Osteocyte (in vitro differentiated cells): ENCODE data around the gene SBNO1. TPM values are rescaled to one million over a fixed set of nuclear protein-coding genes. Genes with fewer than 3 reads are reported as not detected.

Source experiments
- DNase-seq: peaks from one replicate; pipeline ENCODE4 v3.0.0; 2021; ENCODE audit warnings: mixed read lengths; ENCODE audit not compliant: unreplicated experiment; ENCODE audit errors: extremely low spot score
- H3K27ac Mint-ChIP-seq: one replicate; pipeline ENCODE4 v1.8.0; 2021; ENCODE audit warnings: mild to moderate bottlenecking, mixed read lengths; ENCODE audit not compliant: unreplicated experiment
- H3K27me3 Mint-ChIP-seq: one replicate; pipeline ENCODE4 v1.8.0; 2021; ENCODE audit warnings: mixed read lengths; ENCODE audit not compliant: unreplicated experiment
- H3K36me3 Mint-ChIP-seq: one replicate; pipeline ENCODE4 v1.8.0; 2021; ENCODE audit warnings: mixed read lengths; ENCODE audit not compliant: unreplicated experiment
- H3K4me1 Mint-ChIP-seq: one replicate; pipeline ENCODE4 v1.8.0; 2021; ENCODE audit warnings: mixed read lengths; ENCODE audit not compliant: unreplicated experiment
- H3K4me3 Mint-ChIP-seq: one replicate; pipeline ENCODE4 v1.8.0; 2021; ENCODE audit warnings: mild to moderate bottlenecking, moderate library complexity, mixed read lengths; ENCODE audit not compliant: unreplicated experiment
- H3K9me3 Mint-ChIP-seq: one replicate; pipeline ENCODE4 v1.8.0; 2021; ENCODE audit warnings: mixed read lengths; ENCODE audit not compliant: unreplicated experiment
- CTCF ChIP-seq: fragments of 200-600 bp; sonication (generic); IDR thresholded peaks from 2 replicates; pipeline ENCODE4 v1.5.0; 2021; ENCODE audit warnings: antibody characterized with exemption, mild to moderate bottlenecking, moderate library complexity
- total RNA-seq: library from RNA; stranded (reverse); gene quantifications from 2 replicates; pipeline ENCODE4 v1.2.1, GENCODE V29; 2021

The SBNO1 gene
- total RNA-seq, 1 donor from 2014 or later, result 36.0 TPM

- no peak for DNase-seq
- H3K36me3 Mint-ChIP-seq, result peaks cover 21% of the 10 kb centered on the region
- no peaks in the 10 kb centered on the region for H3K27me3 Mint-ChIP-seq
- H3K4me1 Mint-ChIP-seq, result peaks cover 4% of the 10 kb centered on the region
- no peak overlapping the region for H3K27ac Mint-ChIP-seq
- no peak overlapping the region for H3K4me3 Mint-ChIP-seq
- no peaks in the 10 kb centered on the region for H3K9me3 Mint-ChIP-seq
- no peak for TF ChIP-seq CTCF
These were observed 77.8 kb downstream of the SBNO1 start for GRCh38 chr12:123286652-123287373.

DNA sequence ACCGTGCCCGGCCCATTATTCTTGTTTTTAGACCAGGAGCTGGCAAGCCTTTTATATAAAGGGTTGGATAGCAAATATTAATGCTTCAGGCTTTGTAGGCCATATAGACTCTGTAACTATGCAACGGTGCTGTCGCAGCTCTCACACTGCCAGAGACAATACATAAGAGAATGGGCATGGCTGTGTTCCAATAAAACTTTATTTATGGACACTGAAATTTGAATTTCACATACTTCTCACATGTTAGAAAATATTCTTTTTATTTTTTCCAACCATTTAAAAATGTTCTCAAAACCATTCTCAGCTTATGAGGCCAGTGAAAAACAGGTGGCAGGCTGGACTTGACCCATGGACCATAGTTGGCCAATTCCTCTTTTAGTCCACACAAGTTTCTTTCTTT is 80.0 kb downstream of the SBNO1 start:
- no peaks in the 10 kb centered on the region for H3K27me3 Mint-ChIP-seq
- peaks cover 4% of the 10 kb centered on the region for H3K4me1 Mint-ChIP-seq
- H3K36me3 Mint-ChIP-seq, result peaks cover 13% of the 10 kb centered on the region
- no peak overlapping the region for H3K27ac Mint-ChIP-seq
- no peak overlapping the region for H3K4me3 Mint-ChIP-seq
- TF ChIP-seq CTCF, result no peak
- H3K9me3 Mint-ChIP-seq, result no peaks in the 10 kb centered on the region
- no peak for DNase-seq

DNA sequence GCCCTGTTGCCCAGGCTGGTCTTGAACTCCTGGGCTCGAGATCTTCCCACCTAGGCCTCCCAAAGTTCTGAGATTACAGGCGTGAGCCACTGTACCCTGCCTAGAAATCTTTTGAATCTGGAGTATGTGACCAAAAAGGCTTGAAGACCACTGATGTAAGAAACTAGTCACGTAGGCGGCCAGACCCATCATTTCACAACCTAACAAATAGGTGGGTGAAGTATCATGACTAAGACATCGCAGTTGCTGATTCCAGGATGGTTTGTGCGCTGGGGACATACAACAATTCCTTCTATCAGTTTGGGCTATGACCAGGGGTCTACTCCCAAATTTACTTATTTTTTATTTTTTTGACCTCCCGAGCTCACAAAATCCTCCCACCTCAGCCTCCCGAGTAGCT is 81.2 kb downstream of the SBNO1 start:
- Mint-ChIP-seq H3K4me3 (no peak overlapping the region), H3K36me3 (peaks cover 3% of the 10 kb centered on the region), H3K9me3 (no peaks in the 10 kb centered on the region), H3K27me3 (no peaks in the 10 kb centered on the region), H3K4me1 (peaks cover 4% of the 10 kb centered on the region), H3K27ac (no peak overlapping the region)
- DNase-seq, result no peak
- TF ChIP-seq CTCF, result no peak

DNA sequence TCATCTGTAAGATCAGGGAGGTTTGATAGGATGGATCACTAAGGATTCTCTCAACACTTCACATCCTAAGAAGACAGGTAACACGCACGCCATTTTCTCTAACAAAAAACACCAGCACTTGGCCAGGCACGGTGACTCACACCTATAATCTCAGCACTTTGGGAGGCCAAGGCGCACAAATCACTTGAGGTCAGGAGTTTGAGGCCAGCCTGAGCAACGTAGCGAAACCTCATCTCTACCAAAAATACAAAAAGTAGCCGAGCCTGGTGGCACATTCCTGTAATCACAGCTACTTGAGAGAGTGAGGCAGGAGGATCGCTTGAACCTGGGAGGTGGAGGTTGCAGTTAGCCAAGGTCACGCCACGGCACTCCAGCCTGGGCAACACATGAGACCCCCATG is 82.5 kb downstream of the SBNO1 start:
- DNase-seq, result no peak
- Mint-ChIP-seq H3K36me3 (peaks cover 3% of the 10 kb centered on the region), H3K4me3 (no peak overlapping the region), H3K4me1 (peaks cover 4% of the 10 kb centered on the region), H3K9me3 (no peaks in the 10 kb centered on the region), H3K27ac (no peak overlapping the region), H3K27me3 (no peaks in the 10 kb centered on the region)
- TF ChIP-seq CTCF, result no peak

DNA sequence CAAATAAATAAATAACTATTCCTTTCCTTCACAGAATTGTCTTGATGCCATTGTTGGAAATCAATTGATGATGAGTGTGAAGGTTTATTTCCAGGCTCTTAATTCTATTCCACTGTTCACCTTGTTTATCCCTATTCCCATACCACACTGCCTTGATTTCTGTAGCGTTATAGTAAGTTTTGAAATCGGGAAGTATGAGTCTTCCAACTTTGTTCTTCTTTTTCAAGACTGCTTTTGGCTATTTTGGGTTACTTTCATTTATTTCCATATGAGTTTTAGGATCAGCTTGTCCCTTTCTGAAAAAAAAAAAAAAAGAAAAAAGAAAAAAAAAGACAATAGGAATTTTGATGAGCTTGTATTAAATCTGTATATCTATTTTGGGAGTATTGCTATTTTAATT is 83.7 kb downstream of the SBNO1 start:
- Mint-ChIP-seq H3K36me3 (no peaks in the 10 kb centered on the region), H3K27me3 (no peaks in the 10 kb centered on the region), H3K9me3 (no peaks in the 10 kb centered on the region), H3K27ac (no peak overlapping the region), H3K4me1 (no peaks in the 10 kb centered on the region), H3K4me3 (no peak overlapping the region)
- no peak for TF ChIP-seq CTCF
- DNase-seq, result no peak
